IMR-90 (cell line): Measurements from ENCODE around the gene TRIO. TPM values are rescaled to one million over a fixed set of nuclear protein-coding genes. Genes with fewer than 3 reads are reported as not detected.

Experiments
- ATAC-seq: fragments of 200-7000 bp; cut with Tn5 transposase; 2 replicates; pipeline ENCODE4 v1.9.1; 2020; ENCODE audit warnings: low read depth, mild to moderate bottlenecking, moderate library complexity
- BruUV-seq: library from RNA; stranded (reverse); fragments of 400-500 nt; replicated peaks from 2 replicates; lab custom pipeline; 2021; lab: Mats Ljungman, UMichigan
- CTCF ChIA-PET: fragments of 300-600 bp; formaldehyde crosslinking; extraction: SDS; loops from one replicate; lab custom pipeline; 2021; ENCODE audit warnings: antibody characterized with exemption; lab: Yijun Ruan, JAX
- POLR2A ChIA-PET: fragments of 300-600 bp; sonication (Branson Sonifier 250); formaldehyde crosslinking; loops from one replicate; lab custom pipeline; 2022; ENCODE audit warnings: antibody characterized with exemption; ENCODE audit not compliant: unreplicated experiment; lab: Charles Lee
- DNase-seq: peaks from one replicate; pipeline ENCODE4 v3.0.0; 2013
- H2AFZ ChIP-seq: replicated peaks from 2 replicates; pipeline ENCODE3; 2013; ENCODE audit warnings: low read length, mild to moderate bottlenecking; ENCODE audit not compliant: poor library complexity
- H2AK5ac ChIP-seq: 2 replicates; pipeline ENCODE4 v1.6.1; 2013; ENCODE audit warnings: low read depth, low read length, inconsistent platforms
- H2AK9ac ChIP-seq: replicated peaks from 2 replicates; pipeline ENCODE3; 2013; ENCODE audit warnings: mild to moderate bottlenecking, low read depth, low read length, moderate library complexity; ENCODE audit not compliant: poor library complexity
- H2BK120ac ChIP-seq: 2 replicates; pipeline ENCODE4 v1.6.1; 2013; ENCODE audit warnings: low read depth, low read length, inconsistent platforms
- H2BK15ac ChIP-seq: 3 replicates; pipeline ENCODE4 v1.6.1; 2013; ENCODE audit warnings: low read depth, low read length, inconsistent platforms
- H2BK20ac ChIP-seq: 2 replicates; pipeline ENCODE4 v1.6.1; 2013; ENCODE audit warnings: low read depth, mild to moderate bottlenecking, inconsistent platforms, low read length, moderate library complexity
- H2BK5ac ChIP-seq: 2 replicates; pipeline ENCODE4 v1.6.1; 2013; ENCODE audit warnings: mild to moderate bottlenecking, low read depth, low read length, inconsistent platforms; ENCODE audit not compliant: poor library complexity, severe bottlenecking
- H3K14ac ChIP-seq: replicated peaks from 2 replicates; pipeline ENCODE4 v1.6.1; 2013; ENCODE audit warnings: low read depth, low read length, inconsistent platforms
- H3K18ac ChIP-seq: 2 replicates; pipeline ENCODE4 v1.6.1; 2013; ENCODE audit warnings: low read depth, low read length, control low read depth
- H3K23ac ChIP-seq: 2 replicates; pipeline ENCODE4 v1.6.1; 2013; ENCODE audit warnings: low read depth, low read length, inconsistent platforms
- H3K27ac ChIP-seq: 2 replicates; pipeline ENCODE4 v1.5.1; 2013; ENCODE audit warnings: mild to moderate bottlenecking, control low read depth, low read length; ENCODE audit not compliant: insufficient read depth
- H3K27me3 ChIP-seq: 2 replicates; pipeline ENCODE4 v1.6.1; 2013; ENCODE audit warnings: low read length; ENCODE audit not compliant: control insufficient read depth, insufficient read depth
- H3K36me3 ChIP-seq: 2 replicates; pipeline ENCODE4 v1.6.1; 2013; ENCODE audit warnings: low read length, mixed read lengths; ENCODE audit not compliant: control insufficient read depth, insufficient read depth
- H3K4ac ChIP-seq: 2 replicates; pipeline ENCODE4 v1.6.1; 2013; ENCODE audit warnings: low read depth, low read length, inconsistent platforms
- H3K4me1 ChIP-seq: 2 replicates; pipeline ENCODE4 v1.6.1; 2013; ENCODE audit warnings: low read length, mixed read lengths; ENCODE audit not compliant: control insufficient read depth, insufficient read depth
- H3K4me2 ChIP-seq: 2 replicates; pipeline ENCODE4 v1.6.1; 2013; ENCODE audit warnings: low read depth, mild to moderate bottlenecking, control low read depth, low read length, moderate library complexity
- H3K4me3 ChIP-seq: 2 replicates; pipeline ENCODE4 v1.5.1; 2013; ENCODE audit warnings: low read depth, mild to moderate bottlenecking, control low read depth, low read length, moderate library complexity; ENCODE audit not compliant: insufficient read depth
- H3K56ac ChIP-seq: 2 replicates; pipeline ENCODE4 v1.6.1; 2013; ENCODE audit warnings: low read length, inconsistent platforms; ENCODE audit not compliant: insufficient read depth; ENCODE audit errors: extremely low read depth
- H3K79me1 ChIP-seq, 2 experiments: 2 replicates each; pipeline ENCODE4 v1.6.1; 2013; ENCODE audit warnings: low read length in 2 of 2, inconsistent platforms in 1 of 2, low read depth in 1 of 2
- H3K9ac ChIP-seq: 2 replicates; pipeline ENCODE4 v1.6.1; 2013; ENCODE audit warnings: low read depth, low read length, control low read depth
- H3K9me1 ChIP-seq: 2 replicates; pipeline ENCODE4 v1.6.1; 2013; ENCODE audit warnings: low read length, inconsistent platforms; ENCODE audit not compliant: insufficient read depth
- H3K9me3 ChIP-seq: 2 replicates; pipeline ENCODE4 v1.6.1; 2013; ENCODE audit warnings: low read length; ENCODE audit not compliant: control insufficient read depth, insufficient read depth
- H4K20me1 ChIP-seq: 2 replicates; pipeline ENCODE4 v1.6.1; 2013; ENCODE audit warnings: low read length, inconsistent platforms; ENCODE audit not compliant: insufficient read depth
- H4K5ac ChIP-seq: 2 replicates; pipeline ENCODE4 v1.6.1; 2013; ENCODE audit warnings: mild to moderate bottlenecking, low read depth, low read length, control low read depth
- H4K8ac ChIP-seq, 2 experiments: 2 replicates each; pipeline ENCODE4 v1.6.1; 2013; ENCODE audit warnings: low read depth in 2 of 2, low read length in 2 of 2, control low read depth in 1 of 2, inconsistent platforms in 1 of 2
- H4K91ac ChIP-seq: 2 replicates; pipeline ENCODE4 v1.6.1; 2013; ENCODE audit warnings: low read depth, low read length, inconsistent platforms; ENCODE audit not compliant: insufficient read depth
- ELK1 ChIP-seq: fragments of 150-350 bp; IDR thresholded peaks from 2 replicates; pipeline ENCODE4 v1.6.1; 2016; ENCODE audit warnings: low read depth, mild to moderate bottlenecking, low read length, moderate library complexity, borderline replicate concordance
- MAFK ChIP-seq: IDR thresholded peaks from 2 replicates; pipeline ENCODE4 v1.6.1; 2012; ENCODE audit warnings: low read depth, low read length, improper control_type of control experiment
- MAZ ChIP-seq: IDR thresholded peaks from 2 replicates; pipeline ENCODE4 v1.6.1; 2012; ENCODE audit warnings: low read depth, mild to moderate bottlenecking, low read length, improper control_type of control experiment, moderate library complexity, borderline replicate concordance
- dilution Hi-C: fragments of 300-500 bp; cut with HindIII; formaldehyde crosslinking; loops from one replicate; pipeline ENCODE4 v1.14.3; 2018; ENCODE audit warnings: low sequenced_read_pairs; ENCODE audit not compliant: unreplicated experiment
- in situ Hi-C: fragments of 300-500 bp; cut with MboI; formaldehyde crosslinking; loops from 3 replicates; pipeline ENCODE4 v1.14.3; 2019; ENCODE audit warnings: low sequenced_read_pairs, inconsistent platforms, mixed read lengths
- intact Hi-C: fragments of 100-400 bp; cut with micrococcal nuclease; formaldehyde crosslinking; loops from 2 replicates; pipeline ENCODE4 v1.10.0; 2022
- polyA plus RNA-seq, 3 experiments: library from polyadenylated mRNA; depleted of rRNA; stranded (reverse); fragments of >200 nt; gene quantifications; 2 replicates each; pipeline ENCODE4 v1.2.3, GENCODE V29; 2012; ENCODE audit warnings: low replicate concordance in 1 of 3
- total RNA-seq: library from RNA; depleted of rRNA; stranded (reverse); fragments of >200 nt; gene quantifications from 2 replicates; pipeline ENCODE4 v1.2.3, GENCODE V29; 2012
- TF ChIP-seq, protein P1 (sequence below): conservative IDR thresholded peaks from 2 replicates; pipeline ENCODE4 v1.5.1; 2012; ENCODE audit warnings: mild to moderate bottlenecking, low read depth, low read length, improper control_type of control experiment

Gene TRIO
- total and polyA plus RNA-seq, 2 of the 4 experiments (the other 2 are of a cell fraction): 206 to 522 TPM

DNA sequence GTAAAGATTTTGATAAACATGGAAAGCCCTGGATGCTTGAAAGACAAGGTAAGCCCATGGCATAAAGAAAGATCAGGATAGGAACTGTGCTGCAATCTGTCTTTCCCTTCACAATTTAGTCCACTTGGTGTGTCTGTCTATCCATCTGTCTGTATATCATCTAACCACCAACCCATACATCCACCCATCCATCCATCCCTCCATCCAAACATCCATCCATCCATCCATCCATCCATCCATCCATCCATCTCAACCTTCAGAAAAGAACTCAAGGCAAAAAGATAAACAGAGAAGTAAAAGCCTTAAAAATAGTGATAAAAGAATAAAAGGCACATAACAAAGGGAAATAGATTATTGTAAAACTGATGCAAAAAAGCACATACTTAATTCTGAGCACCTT is 15.1 kb upstream of the TRIO start:
- H4K5ac ChIP-seq: no peak overlapping the region
- in situ Hi-C loops (no loop called here), dilution Hi-C loops (no loop called here), intact Hi-C loops (no loop called here)
- H3K9me3 ChIP-seq: no peaks in the 10 kb centered on the region
- no peak overlapping the region for H2BK120ac ChIP-seq
- no peak overlapping the region for H3K4me3 ChIP-seq
- peaks cover 9% of the 10 kb centered on the region; the same call in 1 of the 2 replicates for H3K27me3 ChIP-seq
- H2BK15ac ChIP-seq: no peak overlapping the region
- TF ChIP-seq MAFK (no peak), MAZ (no peak), ELK1 (no peak)
- TF ChIP-seq, protein P1, sequence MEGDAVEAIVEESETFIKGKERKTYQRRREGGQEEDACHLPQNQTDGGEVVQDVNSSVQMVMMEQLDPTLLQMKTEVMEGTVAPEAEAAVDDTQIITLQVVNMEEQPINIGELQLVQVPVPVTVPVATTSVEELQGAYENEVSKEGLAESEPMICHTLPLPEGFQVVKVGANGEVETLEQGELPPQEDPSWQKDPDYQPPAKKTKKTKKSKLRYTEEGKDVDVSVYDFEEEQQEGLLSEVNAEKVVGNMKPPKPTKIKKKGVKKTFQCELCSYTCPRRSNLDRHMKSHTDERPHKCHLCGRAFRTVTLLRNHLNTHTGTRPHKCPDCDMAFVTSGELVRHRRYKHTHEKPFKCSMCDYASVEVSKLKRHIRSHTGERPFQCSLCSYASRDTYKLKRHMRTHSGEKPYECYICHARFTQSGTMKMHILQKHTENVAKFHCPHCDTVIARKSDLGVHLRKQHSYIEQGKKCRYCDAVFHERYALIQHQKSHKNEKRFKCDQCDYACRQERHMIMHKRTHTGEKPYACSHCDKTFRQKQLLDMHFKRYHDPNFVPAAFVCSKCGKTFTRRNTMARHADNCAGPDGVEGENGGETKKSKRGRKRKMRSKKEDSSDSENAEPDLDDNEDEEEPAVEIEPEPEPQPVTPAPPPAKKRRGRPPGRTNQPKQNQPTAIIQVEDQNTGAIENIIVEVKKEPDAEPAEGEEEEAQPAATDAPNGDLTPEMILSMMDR: no peak
- H3K9ac ChIP-seq: no peak overlapping the region
- no peak overlapping the region for H3K56ac ChIP-seq
- no peak overlapping the region for H3K27ac ChIP-seq
- no peak for DNase-seq
- no peak overlapping the region for H3K14ac ChIP-seq
- H3K79me1 ChIP-seq: no peaks in the 10 kb centered on the region
- no peak overlapping the region for H2BK20ac ChIP-seq
- H4K8ac ChIP-seq: no peak overlapping the region
- no peak overlapping the region for H3K23ac ChIP-seq
- no peak overlapping the region for H2BK5ac ChIP-seq
- no peaks in the 10 kb centered on the region for H3K9me1 ChIP-seq
- no peak overlapping the region for H3K18ac ChIP-seq
- ChIA-PET CTCF (no interaction called here), POLR2A (interaction anchor here (0.5 kb wide), 1 partner anchor 78 kb away, joined by 8 read pairs; no protein-coding TSS in a partner anchor)
- H4K91ac ChIP-seq: no peak overlapping the region
- no peak overlapping the region; the same call in 1 of the 2 replicates for H2AK5ac ChIP-seq
- no peaks in the 10 kb centered on the region for H4K20me1 ChIP-seq
- no peak overlapping the region for H3K4ac ChIP-seq
- H3K4me2 ChIP-seq: no peak overlapping the region
- no TSS peak for BruUV-seq
- ATAC-seq: no peak
- no peak overlapping the region for H2AK9ac ChIP-seq
- H2AFZ ChIP-seq: no peak overlapping the region
- H3K4me1 ChIP-seq: peaks cover 3% of the 10 kb centered on the region; the same call in 1 of the 2 replicates
- no peaks in the 10 kb centered on the region for H3K36me3 ChIP-seq
